GM21390 (cell line): Measurements from ENCODE around the gene TMEM255B.

Experiments used
- ATAC-seq: cut with Tn5 transposase; IDR thresholded peaks from one replicate; pipeline ENCODE4 v1.9.1; 2021; ENCODE audit not compliant: unreplicated experiment

The TMEM255B gene

DNA sequence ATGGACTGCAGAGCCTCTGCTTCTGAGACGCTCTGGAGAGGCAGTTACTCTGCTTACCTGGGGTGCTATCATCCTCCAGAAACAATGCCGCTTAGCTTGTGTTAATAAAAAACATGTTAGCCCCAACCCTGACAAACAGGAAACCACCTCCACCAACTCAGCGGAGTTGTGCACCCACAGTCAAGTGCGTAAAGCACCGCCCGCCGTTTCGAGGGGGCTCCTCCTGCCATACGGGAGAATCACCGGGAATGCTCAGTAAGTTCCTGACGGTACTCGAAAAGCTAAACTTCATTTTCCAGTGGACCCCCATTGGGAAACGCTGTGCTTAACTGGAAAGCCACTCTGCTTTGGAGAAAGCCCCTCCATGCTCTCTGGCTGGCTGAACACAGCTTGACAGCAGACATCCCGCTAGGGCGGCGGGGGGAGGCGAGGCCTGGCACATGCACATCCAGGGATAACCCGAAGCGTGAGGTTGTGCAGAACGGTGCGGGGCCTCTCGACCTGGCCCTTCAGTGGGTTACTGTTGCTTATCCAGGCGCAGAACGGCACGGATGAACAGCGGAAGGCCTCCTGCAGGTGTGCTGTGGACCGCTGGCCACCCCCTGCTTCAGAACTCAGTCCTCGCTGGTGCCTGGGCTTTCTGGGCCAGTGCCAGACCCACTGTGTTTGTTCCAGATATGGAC, 87.8 kb downstream of the TMEM255B start:
- no peak for ATAC-seq

DNA sequence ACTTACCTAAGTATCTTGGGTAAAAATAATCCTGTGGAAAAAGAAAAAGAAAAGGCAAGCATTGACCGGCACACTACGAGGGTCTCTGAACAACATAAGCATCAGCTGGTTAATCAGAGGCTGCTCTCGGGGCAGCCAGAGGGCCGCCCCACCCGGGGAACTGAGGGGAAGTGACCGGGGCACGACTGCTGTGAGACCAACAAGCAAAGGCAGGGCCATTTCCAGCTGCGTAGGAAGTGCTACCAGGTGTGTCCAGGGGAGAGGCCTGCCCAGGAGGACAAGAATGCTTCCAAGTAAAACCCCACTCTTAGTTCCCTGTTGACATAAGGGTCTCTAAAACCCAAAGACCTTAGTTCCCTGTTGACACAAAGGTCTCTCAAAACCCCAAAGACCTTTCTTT, 89.0 kb downstream of the TMEM255B start:
- no peak for ATAC-seq

DNA sequence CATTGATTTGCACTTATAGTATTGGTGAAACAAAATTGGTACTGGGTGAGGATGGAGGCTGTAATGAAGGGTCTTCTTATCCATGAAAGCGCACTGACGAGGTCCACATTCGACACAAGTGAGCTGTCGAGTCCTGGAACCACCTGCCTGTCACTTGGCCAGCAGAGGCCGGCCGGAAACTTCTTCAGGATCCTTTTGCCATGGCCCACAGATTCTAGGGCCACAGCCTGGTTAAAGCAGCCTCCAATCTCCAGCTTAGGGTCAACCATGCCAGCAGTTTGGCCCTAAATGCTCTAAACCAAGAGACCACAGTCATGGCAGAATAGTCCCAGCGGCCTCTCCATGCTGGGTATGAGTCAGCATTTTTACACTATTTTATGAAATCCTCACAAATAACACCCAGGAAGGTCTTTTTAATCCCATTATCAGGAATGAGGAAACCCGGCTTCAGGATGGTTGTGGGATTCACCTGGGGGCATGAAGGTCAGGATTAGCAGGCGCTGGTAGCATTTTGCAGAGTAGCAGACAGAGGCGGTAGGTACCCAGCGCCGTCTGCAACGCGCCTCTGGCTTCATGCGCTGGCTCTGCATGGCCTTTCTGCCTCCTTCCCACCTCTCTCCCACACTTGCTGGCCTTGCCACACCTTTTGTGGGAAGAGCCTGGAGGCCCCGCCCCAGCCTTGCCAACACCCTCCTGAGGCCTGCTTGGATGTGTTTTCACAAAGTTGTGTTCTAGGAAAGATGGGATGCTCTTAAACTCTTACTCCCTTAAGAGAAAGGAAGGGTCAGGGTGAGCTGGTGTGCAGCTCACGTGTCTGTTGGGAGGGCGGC, 89.6 kb downstream of the TMEM255B start:
- ATAC-seq = no peak

DNA sequence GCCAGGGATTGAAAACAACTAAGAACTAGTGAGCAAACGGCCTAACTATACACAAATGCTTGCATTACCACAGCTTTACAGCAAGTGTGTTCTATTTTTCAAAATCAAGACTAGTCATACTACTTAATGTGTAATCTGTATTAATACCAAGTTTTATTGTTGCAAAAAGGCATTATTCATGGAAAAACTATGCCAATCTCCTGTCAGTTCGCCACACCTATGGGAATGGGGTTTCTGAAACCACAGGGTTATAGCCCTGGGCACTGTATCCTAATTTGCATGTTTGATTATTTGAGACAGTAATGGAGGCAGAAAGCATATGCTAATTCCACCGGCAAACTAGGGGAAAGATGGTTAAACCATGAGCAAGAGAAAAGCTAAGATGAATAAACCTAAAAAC, 90.5 kb downstream of the TMEM255B start:
- no peak for ATAC-seq

DNA sequence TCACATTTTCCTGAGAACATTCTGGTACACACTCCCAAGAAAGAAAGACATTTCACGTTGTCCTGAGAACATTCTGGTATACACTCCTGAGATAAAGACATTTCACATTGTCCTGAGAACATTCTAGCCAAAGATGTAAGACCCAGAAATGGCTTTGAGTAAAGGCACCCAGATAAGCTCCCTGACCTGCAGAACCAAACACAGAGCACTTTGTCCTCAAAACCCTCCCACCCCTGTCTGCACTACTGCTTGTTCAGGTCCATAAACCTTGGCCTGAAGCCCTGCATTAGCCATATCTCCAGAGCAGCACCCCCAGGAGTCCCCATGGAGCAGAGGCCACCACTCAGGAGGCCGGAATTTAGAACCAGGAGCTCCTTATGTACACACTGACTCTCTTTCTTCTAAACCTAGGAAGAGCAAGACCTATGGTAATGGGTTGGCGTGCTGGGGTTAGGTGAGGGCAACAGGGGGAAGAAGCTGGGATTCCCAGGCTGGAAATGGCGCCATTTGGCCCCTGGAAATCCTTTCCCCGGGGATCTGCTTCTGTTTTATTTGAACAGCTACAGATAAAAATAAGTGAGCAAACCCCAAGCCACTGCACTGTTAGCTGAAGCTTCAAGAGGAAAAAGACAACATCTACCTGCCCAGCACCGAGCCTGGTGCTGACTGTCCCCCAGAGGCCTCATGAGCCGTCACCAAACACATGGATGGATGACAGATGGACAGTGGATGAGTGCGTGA, 91.1 kb downstream of the TMEM255B start:
- ATAC-seq = no peak

DNA sequence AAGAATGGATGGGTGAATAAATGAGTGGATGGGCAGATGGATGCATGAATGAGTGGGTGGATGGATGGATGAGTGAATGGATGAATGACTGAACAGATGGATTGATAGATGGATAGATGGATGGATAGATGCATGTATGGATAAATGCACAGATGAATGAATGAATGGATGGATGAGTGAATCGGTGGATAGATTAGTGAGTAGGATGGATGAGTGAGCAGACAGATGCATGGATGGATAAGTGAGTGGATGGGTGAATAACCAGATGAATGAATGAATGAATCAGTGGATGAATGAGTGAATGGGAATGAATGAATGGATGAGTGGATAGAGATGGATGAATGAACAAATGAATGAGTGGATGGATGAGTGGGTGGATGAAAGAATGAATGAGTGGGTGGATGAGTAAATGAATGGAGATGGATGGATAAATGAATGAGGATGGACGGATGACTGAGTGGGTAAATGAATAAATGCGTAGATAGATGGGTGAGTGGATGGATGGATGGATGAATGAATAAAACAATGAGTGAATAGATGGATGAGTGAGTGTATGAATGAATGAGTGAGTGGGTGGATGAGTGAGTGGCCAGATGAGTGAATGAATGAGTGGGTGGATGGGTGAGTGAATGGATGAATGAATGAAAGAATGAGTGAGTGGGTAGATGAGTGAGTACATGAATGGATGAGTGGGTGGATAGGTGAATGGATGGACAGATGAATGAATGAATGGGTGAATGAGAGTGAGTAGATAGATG, 91.9 kb downstream of the TMEM255B start:
- no peak for ATAC-seq

DNA sequence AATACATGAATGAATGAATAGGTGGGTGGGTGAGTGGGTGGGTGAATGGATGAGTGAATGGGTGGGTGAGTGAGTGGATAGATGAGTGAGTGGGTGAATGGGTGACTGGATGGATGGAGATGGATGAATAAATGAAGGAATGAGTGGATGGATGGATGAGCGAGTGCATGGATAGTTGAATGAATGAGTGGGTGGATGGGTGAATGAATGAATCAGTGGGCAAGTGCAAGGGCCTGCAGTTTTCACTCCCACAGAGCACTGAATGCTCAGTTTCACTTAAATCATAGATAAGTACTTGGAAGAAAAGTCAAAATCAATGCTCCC, 92.4 kb downstream of the TMEM255B start:
- ATAC-seq = no peak

DNA sequence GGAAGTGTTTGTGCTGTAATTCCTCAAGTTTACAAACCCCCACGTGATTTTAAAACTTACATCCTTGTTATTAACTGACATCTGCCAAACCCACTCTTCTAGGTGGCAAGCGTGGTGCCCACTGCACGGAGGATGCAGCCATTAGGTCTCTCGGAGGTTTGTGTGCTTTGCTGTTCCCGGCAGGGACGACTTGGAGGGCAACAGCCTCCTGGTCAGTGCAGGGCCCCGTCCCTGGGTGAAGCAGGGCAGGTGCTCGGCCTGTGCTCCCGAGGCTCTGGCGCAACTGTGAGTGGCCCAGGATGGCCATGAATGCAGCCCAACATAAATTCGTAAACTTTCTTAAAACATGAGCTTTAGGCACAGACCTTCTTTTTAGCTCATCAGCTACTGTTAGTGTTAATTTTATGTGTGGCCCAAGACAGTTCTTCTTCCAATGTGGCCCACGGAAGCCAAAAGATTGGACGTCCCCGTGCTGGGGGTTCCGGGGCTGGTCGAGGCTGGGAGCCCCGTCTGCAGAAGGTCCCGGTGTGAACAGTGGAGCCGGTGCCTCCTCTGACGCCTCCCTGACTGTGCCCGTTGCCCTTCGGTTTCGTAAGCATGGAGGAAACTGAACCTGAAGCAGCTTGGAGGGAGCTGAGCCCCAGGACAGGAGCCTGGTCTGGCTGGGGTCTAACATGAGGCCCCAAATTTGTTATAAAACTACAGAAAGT, 93.0 kb downstream of the TMEM255B start:
- ATAC-seq = no peak

DNA sequence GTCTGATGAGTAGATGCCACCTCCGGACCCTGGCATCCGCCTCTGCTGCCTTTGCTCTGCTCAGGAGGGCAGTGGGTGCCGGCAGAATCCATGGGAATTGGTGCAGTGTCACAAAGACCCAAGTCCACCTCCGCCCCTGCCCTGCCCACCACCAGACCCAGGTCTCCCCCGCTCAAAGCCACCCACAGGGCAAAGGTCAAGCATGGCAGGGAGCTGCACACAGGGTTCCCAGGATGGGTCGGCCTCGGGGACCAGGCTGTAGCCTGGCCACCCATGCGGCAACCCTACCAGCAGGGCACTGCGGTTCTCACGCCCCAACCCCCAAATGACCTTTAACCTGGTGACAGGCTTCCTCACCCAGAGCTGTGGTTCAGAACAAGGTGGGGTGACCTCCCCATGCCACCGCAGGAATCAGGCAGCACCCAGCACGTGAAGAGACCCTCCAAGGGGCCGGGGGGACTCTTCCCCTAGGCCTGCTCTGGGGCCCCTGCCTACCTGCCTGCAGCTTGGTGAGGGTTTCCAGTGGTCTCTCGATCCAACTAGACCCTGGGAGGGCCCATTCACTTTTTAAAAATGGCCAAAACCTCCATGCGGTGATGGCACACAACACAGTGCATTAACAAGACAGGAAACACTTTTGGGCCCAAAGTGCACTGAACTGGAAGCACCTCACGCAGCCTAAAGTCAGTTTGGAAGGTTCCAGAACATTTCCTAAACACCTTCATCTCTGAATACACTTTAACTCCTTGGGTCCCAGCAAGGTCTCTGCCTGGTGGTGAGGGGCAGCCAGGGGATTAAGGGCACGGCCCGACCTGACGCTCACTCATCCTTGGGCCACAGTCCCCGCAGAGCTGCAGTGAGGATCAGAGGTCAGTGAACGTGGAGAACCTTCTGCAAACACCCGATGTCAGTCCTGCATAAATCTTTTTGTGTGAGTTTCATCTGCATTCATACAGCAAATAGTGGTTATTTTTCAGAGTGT, 93.8 kb downstream of the TMEM255B start:
- ATAC-seq = no peak

DNA sequence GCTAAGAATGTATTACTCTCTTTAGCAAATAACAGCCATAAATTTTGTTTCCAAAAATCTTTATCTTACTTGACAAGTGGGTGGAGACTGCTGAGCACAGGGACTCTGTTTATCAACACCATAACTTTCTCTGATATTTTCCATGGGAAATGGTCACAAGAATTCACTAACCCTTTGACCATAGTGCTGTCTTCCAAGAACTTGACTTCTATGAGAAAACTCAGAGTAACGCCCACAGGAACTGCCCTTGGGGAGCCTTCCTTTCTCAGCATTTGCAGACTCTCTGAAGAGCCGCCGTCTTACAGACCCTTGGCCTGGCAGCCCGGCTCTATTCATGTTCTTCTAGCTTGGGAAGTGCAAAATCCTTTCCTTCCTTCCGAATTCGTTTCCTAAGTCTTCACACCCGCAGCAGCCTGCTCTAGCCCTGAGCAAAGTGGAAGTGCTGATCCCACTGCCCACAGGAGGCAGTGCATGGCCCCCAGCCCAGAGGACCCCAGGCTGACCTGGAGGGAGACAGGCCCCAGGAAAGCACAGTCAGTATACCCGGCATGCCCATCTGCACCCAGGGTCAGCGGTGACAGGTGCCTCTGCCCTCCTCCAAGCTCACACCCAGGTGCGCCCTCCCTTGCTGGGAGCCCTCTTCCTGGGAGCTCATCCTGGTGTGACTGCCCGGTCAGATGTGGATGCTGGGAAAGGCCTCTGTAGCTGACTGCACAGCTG, 94.7 kb downstream of the TMEM255B start:
- ATAC-seq = no peak

DNA sequence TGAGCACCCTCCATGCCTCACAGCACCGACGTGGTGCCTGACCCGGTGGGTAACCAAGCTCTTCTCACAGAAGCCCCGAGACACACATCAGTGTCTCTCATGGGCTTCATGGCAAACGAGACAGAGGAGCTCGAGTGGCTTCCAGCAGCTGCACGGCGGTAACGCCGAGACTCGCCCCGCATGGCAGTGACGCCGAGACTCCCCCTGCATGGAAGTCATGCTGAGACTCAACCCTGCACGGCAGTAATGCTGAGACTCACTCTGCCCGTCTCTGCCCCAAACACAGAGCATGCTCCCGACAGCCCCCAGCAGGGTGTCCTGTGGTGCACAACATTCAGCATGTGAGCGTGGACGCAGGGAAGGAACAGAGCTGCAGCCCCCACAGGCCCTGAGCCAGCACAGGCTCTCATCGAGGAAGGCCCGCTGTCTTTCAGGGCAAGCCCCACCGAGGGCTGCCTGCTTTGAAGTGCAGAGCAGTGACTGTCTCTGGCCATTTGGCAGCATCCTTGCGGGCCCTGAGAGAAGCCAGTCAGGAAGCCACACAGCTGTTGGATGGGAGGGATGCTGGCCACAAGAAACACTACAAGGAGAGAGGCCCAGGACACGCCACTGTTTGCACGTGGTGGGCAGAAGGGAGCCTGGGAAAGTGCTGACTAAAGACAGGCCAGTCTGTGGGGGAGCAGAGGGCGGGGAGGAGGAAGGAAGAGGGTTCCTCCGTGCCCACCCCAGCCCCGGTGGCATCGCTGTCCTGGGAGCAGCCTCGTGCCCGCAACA, 95.4 kb downstream of the TMEM255B start:
- ATAC-seq = no peak

DNA sequence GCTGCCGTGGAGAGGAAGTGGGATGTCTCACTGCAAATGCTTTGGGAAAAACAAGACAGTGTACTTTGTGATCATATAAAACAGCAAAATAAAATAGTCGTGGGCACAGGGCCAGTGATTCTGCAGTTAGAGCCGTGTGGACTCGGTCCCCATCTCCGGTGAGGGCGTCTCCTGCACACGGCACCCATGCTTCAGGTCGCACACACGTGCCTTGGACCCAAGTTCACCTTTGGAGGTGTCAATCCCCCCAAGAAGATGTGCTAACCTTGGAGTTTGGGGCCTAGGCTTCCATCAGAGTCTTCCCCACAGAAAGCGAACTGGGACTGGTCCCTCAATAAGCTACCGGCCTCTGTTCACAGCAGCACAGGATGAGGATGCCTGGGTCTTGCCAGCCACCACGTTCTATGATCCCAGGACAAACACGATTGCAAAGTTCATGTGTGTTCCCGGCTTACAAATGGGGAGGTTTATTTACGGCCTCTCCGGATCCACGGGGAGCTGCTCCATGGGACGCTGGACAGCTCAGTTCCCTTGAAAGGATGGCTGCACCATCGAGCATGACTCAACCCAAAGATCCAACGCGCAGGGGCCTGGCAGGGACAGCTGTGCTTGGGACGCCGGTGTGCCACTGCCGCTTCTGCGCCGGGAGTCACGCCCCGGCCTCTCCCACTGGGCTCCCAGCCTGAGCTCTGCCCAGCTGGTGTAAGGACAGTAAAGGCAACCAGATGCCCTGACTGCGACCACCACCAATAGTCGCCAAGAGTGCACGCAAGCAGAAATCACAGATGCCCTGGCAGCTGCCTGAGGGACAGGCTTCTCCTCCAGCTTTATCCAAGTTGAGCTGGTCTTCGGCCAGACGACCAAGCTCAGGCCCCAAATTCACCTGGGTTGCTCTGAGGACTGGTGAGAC, 96.2 kb downstream of the TMEM255B start:
- no peak for ATAC-seq

DNA sequence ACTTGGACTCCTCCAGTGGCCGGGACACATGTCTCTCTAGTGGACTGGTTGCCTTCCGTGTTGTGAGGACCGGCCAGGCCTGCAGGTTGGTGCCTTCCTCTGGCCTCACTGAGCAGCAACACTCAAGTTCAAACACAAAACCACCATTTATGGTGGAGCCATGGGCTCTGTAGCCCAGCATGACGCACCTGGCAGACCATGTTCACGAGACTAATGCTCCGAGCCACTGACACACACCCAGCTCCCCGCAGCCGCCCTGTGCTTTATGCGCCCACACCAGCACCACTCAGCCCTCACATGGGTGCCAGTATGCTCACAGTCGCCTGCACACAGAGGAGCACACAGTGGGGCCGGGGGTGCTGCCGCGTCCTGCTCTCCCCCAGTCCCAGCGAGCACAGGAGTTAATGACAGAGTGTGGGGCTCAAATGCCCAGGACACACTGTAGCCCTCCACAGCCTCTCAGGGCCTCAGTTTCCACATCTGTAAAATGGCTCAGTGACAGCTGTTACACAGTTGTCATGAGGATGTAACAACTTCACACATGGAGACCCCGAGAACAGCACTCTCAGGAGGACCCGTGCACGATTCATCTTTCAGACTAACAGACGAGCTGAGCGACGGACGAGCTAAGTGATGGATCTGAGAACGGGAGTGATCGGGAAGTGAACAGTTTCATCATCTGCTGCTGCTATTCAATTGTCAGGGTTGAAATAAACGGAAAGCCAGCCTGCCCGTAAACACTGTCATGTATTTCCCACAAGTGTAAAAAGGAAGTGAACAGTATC, 97.1 kb downstream of the TMEM255B start:
- ATAC-seq = no peak

DNA sequence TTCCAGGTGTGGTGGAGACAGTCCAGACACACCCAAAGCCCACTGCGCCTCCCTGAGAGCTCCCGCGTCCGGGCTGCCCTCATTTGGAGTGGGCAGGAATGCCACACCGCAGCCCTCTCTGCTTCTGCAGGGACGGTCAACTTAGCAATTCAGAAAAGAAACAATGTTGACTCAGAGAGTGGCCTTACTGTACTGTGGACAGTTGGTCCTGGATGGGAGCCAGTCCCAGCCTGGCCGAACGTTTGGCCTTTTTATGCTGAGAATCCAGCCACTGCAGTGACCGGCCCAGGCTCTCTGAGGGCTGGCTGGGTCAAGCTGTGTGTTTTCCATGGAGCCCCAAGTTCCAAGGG, 97.7 kb downstream of the TMEM255B start:
- no peak for ATAC-seq

DNA sequence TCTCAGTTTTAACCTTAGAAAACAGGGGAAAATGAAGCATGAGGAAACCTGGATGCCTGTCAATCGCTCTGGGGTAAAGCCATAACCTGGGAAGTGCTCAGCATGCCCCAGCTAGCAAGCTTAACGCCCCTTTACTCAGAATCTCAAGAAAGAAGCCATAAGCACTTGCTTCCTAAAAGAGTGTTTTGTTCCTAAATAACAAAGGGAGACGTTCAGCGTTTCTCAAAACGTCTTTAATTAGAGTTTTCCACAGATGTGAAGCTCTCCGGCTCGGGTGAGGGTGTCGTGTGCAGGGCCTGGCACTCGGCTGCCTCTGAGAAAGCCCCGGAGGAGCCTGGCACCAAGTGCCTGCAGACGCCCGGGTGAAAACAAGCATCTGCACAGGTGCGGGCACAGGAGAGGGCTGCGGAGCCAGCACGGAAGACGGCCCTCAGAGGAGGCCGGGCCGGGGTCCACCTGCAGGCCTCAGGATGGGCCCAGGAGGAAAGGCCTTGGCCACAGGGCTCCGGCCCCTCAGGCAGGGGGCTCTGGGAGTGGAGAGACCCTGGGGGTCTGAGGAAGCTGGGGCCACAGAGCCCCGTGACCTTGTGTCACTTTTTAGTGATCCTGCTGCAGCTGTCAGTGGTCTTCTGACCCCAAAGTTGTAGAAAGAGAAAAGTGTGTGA, 98.6 kb downstream of the TMEM255B start:
- no peak for ATAC-seq
